RWPE1 (cell line): ENCODE data around the gene GPSM1.

Source experiments
- CTCF ChIA-PET: fragments of 350-600 bp; sonication (Branson Sonifier 250); formaldehyde crosslinking; extraction: SDS; loops from one replicate; lab custom pipeline; 2021; lab: Yijun Ruan, JAX
- POLR2A ChIA-PET: fragments of 400-600 bp; formaldehyde crosslinking; extraction: SDS; loops from one replicate; lab custom pipeline; 2020; ENCODE audit warnings: antibody characterized with exemption; ENCODE audit not compliant: low non-redundant PET; lab: Yijun Ruan, JAX
- DNase-seq: peaks from one replicate; pipeline ENCODE4 v3.0.0; 2012; ENCODE audit warnings: low spot score
- H3K27ac ChIP-seq: fragments of 450-650 bp; 2 replicates; pipeline ENCODE4 v1.5.1; 2017
- CTCF ChIP-seq: fragments of 450-650 bp; conservative IDR thresholded peaks from 2 replicates; pipeline ENCODE4 v1.5.1; 2017; ENCODE audit warnings: low read depth, mild to moderate bottlenecking

GPSM1 gene

GRCh38 chr9:136398286-136398685, 70.9 kb downstream of the GPSM1 start:
- H3K27ac ChIP-seq: peak overlapping the region; percentile 79
- CTCF ChIA-PET: interaction anchor here (0.5 to 0.7 kb wide), 2 partner anchors 11 to 24 kb away, joined by 3 read pairs; no protein-coding TSS in a partner anchor
- TF ChIP-seq CTCF: no peak
- no peak for DNase-seq
- POLR2A ChIA-PET: no interaction called here

- peak; percentile 61 for DNase-seq
- TF ChIP-seq CTCF: no peak
Measured at GRCh38 chr9:136399176-136400037, 72.1 kb downstream of the GPSM1 start.

DNA sequence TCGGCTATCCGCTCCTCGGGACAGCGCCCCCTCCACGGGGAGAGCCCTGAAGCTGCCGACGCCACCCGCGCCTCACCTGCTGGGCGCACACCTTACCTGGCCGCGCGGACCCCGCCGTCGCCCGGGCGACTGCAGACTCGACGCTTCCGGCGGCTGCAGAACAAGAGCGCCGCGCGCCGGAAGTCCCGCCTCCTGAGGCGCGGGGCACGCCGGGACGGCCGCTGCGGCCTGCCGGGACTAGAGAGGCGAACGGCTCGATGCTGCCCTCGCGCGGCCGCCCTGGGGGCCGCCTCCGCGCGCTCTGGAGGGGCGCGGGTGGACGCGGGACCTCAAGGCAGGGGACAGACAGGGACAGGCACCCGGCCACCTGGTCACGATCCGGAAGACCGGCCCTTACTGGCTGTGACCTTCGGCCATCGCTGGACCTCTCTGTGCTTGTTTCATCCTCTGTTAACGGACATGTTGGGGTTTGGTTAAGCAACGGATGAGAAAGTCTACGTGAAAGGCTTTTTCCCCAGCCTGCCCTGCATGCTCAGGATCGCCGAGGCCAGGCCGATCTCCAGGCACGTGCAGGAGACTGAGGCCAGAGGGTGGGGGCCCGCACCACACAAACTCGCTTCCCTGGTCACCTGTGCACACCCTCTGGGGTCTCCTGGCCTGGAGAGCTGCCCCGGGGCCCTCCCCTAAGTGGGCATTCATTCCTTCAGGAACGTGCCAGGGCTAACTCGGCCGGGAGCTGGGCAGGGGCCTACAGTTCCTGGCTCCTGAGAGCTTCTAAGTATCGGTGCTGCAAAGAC, 72.9 kb downstream of the GPSM1 start, which contains the start of gene SNAPC4:
SNAPC4 (minus strand) TSS at position 133 of the 797 bp plus-strand sequence. CDS start 1,742 bp downstream, outside the sequence.
- ChIA-PET CTCF (interaction anchor here (0.5 to 3.3 kb wide), 13 partner anchors 9 to 329 kb away, joined by 3 to 18 read pairs (median 4); partner anchors contain the start of genes DNLZ, ENTR1 and PMPCA), POLR2A (no interaction called here)
- DNase-seq: peak; percentile 95
- H3K27ac ChIP-seq: peak within 1 kb of the TSS; percentile 79
- TF ChIP-seq CTCF: peak; percentile 100

More at GRCh38 chr9:136399176-136400037, 72.1 kb downstream of the GPSM1 start:
- POLR2A ChIA-PET: no interaction called here
- CTCF ChIA-PET: interaction anchor here (0.5 to 3.3 kb wide), 5 partner anchors 10 to 330 kb away, joined by 3 to 18 read pairs (median 3); partner anchors contain the start of genes CCDC187, DNLZ, ENTR1 and PMPCA
- H3K27ac ChIP-seq: peak overlapping the region; percentile 79

- DNase-seq: peak; percentile 44
- TF ChIP-seq CTCF: no peak
- ChIA-PET POLR2A (interaction anchor here (1.1 kb wide), 1 partner anchor 8 kb away, joined by 4 read pairs; the partner anchor contains the start of genes ENTR1 and PMPCA), CTCF (interaction anchor here (0.5 to 3.3 kb wide), 14 partner anchors 8 to 842 kb away, joined by 3 to 18 read pairs (median 4); partner anchors contain the start of genes CARD9, DNLZ, ENTR1 and PMPCA)
- H3K27ac ChIP-seq: peak overlapping the region; percentile 79
Measured at GRCh38 chr9:136401173-136401922, 74.0 kb downstream of the GPSM1 start.

DNA sequence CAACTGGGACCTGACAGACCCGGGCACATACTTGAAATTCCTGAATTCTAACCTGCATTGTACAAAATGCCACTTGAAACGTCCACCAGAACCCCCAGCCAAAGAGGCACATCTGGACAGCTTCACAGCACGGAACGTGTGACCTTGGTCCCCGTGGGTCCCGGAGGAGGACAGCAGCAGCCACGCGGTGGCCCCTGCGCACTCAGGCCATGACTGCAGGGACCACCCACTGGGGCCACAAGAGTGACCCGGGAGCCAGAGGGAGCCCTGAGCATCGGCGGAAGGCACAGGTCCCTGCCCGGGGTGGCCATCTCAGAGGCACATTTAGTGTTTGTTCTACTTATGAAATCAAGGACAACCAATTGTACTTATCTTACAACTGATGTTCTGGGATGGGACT, 74.7 kb downstream of the GPSM1 start:
- DNase-seq: no peak
- peak overlapping the region; percentile 79 for H3K27ac ChIP-seq
- no peak for TF ChIP-seq CTCF
- ChIA-PET POLR2A (interaction anchor here (0.6 kb wide), 1 partner anchor 24 kb away, joined by 4 read pairs; no protein-coding TSS in a partner anchor), CTCF (interaction anchor here (0.8 to 3.3 kb wide), 3 partner anchors 28 to 89 kb away, joined by 6 to 16 read pairs (median 9); partner anchors contain the start of genes CARD9 and DNLZ)
